ENCODE measurements around the gene FNDC1. TPM values are rescaled to one million over a fixed set of nuclear protein-coding genes. Genes with fewer than 3 reads are reported as not detected.
A peak's percentile ranks its signal among the peaks of the same experiment; 100 is the strongest.

Gene FNDC1
- total RNA-seq, 1 donor from 2014 or later: not detected

DNA sequence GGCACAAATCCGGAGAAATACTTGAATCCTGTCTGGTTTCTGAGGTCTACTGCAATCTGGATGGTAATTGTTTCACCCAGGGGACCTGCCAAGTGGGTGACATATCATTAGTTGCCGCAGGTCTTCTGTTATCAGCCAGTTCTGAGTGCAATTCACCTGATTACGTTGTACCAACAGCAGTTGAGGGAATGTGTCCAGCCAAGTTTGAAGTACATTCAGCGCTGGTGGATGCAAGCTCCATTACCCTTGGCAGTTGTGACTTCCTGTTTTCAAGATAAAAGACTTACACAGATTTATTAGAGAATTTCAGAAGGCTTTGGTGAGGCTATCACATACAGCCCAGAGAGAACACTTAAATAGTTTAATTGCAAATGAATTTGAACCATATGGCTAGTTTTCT lies 42.8 kb downstream of the FNDC1 start:
- no peak overlapping the region for H2AFZ ChIP-seq (replicated peaks)

DNA sequence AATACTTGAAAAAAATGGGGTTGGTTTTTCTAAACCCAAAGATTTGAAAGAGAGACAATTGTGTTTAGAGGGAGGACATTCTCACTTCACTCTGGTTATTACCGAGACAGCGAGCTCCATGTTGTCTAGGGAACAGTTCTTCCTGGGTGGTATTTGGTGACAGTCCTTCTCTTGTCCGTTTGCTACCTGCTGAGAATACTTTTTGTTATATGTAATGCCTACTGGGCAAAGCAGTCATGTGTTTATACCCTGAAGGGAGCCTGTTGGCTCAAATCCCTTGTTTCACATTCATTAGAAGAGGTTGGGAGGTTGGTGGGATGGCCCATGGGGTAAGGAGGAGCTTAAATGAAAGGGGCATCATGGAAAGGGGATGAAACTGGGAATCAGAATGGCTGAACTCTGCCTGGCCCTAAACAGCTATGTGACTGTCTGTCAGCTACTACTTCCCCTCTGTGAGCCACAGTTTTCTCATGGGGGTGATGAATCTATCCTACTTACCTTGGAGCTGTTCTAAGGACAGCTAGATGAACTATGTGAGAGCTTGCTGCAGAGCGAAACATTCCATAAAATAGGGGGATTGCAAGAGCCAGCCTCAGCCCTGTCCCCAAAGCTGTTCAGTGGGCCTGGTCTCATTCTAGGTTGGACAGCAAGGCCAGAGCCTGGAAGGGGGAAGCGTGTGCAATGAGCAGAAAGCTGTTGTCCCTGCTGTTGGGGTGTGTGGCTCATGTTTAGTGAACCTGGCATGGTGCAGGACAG lies 43.5 kb downstream of the FNDC1 start:
- Mint-ChIP-seq H3K27me3 (ENCODE audit: insufficient read depth, low read depth) (peaks cover 8% of the 10 kb centered on the region), H3K4me1 (peaks cover 21% of the 10 kb centered on the region), H3K9me3 (peaks cover 3% of the 10 kb centered on the region), H3K4me3 (no peak overlapping the region), H3K36me3 (no peaks in the 10 kb centered on the region), H3K27ac (peak overlapping the region; percentile 7)
- H3K27ac ChIP-seq: no peak overlapping the region
- H3K9ac ChIP-seq: no peak overlapping the region
- no peaks in the 10 kb centered on the region for H4K20me1 ChIP-seq (ENCODE audit: low read depth)
- no peaks in the 10 kb centered on the region for H3K27me3 ChIP-seq
- peaks cover 7% of the 10 kb centered on the region for H3K4me1 ChIP-seq
- no peaks in the 10 kb centered on the region for H3K36me3 ChIP-seq
- H3K4me2 ChIP-seq: peak overlapping the region; percentile 21
- H3K79me2 ChIP-seq (ENCODE audit: low read depth): no peaks in the 10 kb centered on the region
- H3F3A ChIP-seq (ENCODE audit: low read depth): no peaks in the 10 kb centered on the region
- no peak overlapping the region for H3K4me3 ChIP-seq
- no peaks in the 10 kb centered on the region for H3K9me3 ChIP-seq (ENCODE audit: low read depth)
- H2AFZ ChIP-seq (replicated peaks): peak overlapping the region; percentile 61
- TF ChIP-seq, protein P1, sequence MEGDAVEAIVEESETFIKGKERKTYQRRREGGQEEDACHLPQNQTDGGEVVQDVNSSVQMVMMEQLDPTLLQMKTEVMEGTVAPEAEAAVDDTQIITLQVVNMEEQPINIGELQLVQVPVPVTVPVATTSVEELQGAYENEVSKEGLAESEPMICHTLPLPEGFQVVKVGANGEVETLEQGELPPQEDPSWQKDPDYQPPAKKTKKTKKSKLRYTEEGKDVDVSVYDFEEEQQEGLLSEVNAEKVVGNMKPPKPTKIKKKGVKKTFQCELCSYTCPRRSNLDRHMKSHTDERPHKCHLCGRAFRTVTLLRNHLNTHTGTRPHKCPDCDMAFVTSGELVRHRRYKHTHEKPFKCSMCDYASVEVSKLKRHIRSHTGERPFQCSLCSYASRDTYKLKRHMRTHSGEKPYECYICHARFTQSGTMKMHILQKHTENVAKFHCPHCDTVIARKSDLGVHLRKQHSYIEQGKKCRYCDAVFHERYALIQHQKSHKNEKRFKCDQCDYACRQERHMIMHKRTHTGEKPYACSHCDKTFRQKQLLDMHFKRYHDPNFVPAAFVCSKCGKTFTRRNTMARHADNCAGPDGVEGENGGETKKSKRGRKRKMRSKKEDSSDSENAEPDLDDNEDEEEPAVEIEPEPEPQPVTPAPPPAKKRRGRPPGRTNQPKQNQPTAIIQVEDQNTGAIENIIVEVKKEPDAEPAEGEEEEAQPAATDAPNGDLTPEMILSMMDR (IDR thresholded peaks at IDR 0.05): no peak
- TF ChIP-seq EZH2phosphoT487 (IDR thresholded peaks at IDR 0.05): no peak
- no peak for TF ChIP-seq EZH2 (IDR thresholded peaks at IDR 0.05)
- DNase-seq (ENCODE audit: low spot score): peak; percentile 31

More for the DNA sequence above, 42.8 kb downstream of the FNDC1 start:
- no peaks in the 10 kb centered on the region for H3K9me3 ChIP-seq (ENCODE audit: low read depth)
- H3K9me3 Mint-ChIP-seq: peaks cover 3% of the 10 kb centered on the region
- no peaks in the 10 kb centered on the region for H3K36me3 ChIP-seq
- TF ChIP-seq EZH2phosphoT487 (IDR thresholded peaks at IDR 0.05): no peak
- H3K4me3 ChIP-seq: no peak overlapping the region
- H3K4me2 ChIP-seq: no peak overlapping the region
- peaks cover 7% of the 10 kb centered on the region for H3K4me1 ChIP-seq
- H3K79me2 ChIP-seq (ENCODE audit: low read depth): no peaks in the 10 kb centered on the region
- peaks cover 18% of the 10 kb centered on the region for H3K4me1 Mint-ChIP-seq
- no peaks in the 10 kb centered on the region for H3K36me3 Mint-ChIP-seq
- H3K27ac ChIP-seq: no peak overlapping the region
- peaks cover 8% of the 10 kb centered on the region for H3K27me3 Mint-ChIP-seq (ENCODE audit: insufficient read depth, low read depth)
- DNase-seq (ENCODE audit: low spot score): no peak
- no peaks in the 10 kb centered on the region for H3K27me3 ChIP-seq
- H3K27ac Mint-ChIP-seq: no peak overlapping the region
- H3K4me3 Mint-ChIP-seq: no peak overlapping the region
- H3K9ac ChIP-seq: no peak overlapping the region
- H4K20me1 ChIP-seq (ENCODE audit: low read depth): no peaks in the 10 kb centered on the region
- H3F3A ChIP-seq (ENCODE audit: low read depth): no peaks in the 10 kb centered on the region

DNA sequence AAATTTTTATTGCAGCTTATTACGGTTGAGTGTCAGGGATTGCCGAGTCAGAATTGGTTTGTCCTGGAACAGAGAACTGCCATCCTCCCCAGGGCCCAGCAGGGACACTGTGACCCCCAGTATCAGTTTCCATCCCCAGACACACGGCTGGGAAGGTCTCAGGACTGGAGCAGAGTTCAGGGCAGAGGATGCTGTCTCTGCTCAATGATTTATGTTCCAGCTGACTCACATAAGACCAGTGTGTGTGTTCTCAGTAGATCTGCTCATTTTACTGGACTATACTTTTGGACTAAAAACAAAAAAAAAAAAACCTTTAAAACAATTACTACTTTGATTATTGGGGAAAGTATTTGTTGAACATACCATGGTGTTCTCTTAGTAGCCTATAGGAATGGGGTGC lies 44.2 kb downstream of the FNDC1 start:
- Histone ChIP-seq H3K27me3 (no peaks in the 10 kb centered on the region), H3K9ac (no peak overlapping the region), H3K9me3 (ENCODE audit: low read depth) (no peaks in the 10 kb centered on the region), H3F3A (ENCODE audit: low read depth) (no peaks in the 10 kb centered on the region), H3K27ac (no peak overlapping the region), H2AFZ (replicated peaks) (no peak overlapping the region), H4K20me1 (ENCODE audit: low read depth) (no peaks in the 10 kb centered on the region), H3K4me1 (peaks cover 7% of the 10 kb centered on the region), H3K4me2 (no peak overlapping the region), H3K4me3 (no peak overlapping the region), H3K79me2 (ENCODE audit: low read depth) (no peaks in the 10 kb centered on the region), H3K36me3 (no peaks in the 10 kb centered on the region)
- Mint-ChIP-seq H3K27me3 (ENCODE audit: insufficient read depth, low read depth) (peaks cover 8% of the 10 kb centered on the region), H3K4me3 (no peak overlapping the region), H3K9me3 (peaks cover 3% of the 10 kb centered on the region), H3K4me1 (peaks cover 21% of the 10 kb centered on the region), H3K27ac (no peak overlapping the region), H3K36me3 (no peaks in the 10 kb centered on the region)
- no peak for DNase-seq (ENCODE audit: low spot score)
- TF ChIP-seq, protein P1 (IDR thresholded peaks at IDR 0.05): no peak
- TF ChIP-seq EZH2 (IDR thresholded peaks at IDR 0.05): no peak
- no peak for TF ChIP-seq EZH2phosphoT487 (IDR thresholded peaks at IDR 0.05)

DNA sequence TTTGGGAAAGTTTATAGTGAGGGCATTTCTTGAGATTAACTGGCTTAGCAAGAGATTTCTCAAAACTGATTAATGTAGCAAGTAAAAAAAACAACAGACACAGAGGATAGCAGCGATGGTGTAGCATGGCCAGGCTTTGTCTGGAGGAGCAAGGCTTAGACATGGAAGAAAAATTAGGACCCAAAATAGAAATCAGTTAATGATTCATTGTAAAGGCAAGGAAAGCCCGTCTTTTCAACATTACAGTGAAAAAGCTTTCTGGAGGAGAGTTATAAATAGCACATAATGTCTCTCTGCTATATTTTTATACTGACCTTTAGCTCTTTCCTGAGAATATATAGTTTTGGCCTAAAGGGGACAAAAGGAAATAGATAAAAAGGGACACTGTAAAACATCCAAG lies 45.1 kb downstream of the FNDC1 start:
- H3K9me3 Mint-ChIP-seq: peaks cover 3% of the 10 kb centered on the region
- no peak overlapping the region for H2AFZ ChIP-seq (replicated peaks)
- H3K27me3 ChIP-seq: no peaks in the 10 kb centered on the region
- no peaks in the 10 kb centered on the region for H3K36me3 ChIP-seq
- TF ChIP-seq EZH2phosphoT487 (IDR thresholded peaks at IDR 0.05) (no peak), EZH2 (IDR thresholded peaks at IDR 0.05) (no peak)
- TF ChIP-seq, protein P1 (IDR thresholded peaks at IDR 0.05): no peak
- no peaks in the 10 kb centered on the region for H3K9me3 ChIP-seq (ENCODE audit: low read depth)
- H3K27ac ChIP-seq: no peak overlapping the region
- no peaks in the 10 kb centered on the region for H4K20me1 ChIP-seq (ENCODE audit: low read depth)
- no peaks in the 10 kb centered on the region for H3K79me2 ChIP-seq (ENCODE audit: low read depth)
- H3K4me1 ChIP-seq: peaks cover 7% of the 10 kb centered on the region
- no peak overlapping the region for H3K4me2 ChIP-seq
- H3K36me3 Mint-ChIP-seq: no peaks in the 10 kb centered on the region
- no peak overlapping the region for H3K4me3 Mint-ChIP-seq
- H3K27me3 Mint-ChIP-seq (ENCODE audit: insufficient read depth, low read depth): peaks cover 8% of the 10 kb centered on the region
- no peak overlapping the region for H3K9ac ChIP-seq
- H3K4me3 ChIP-seq: no peak overlapping the region
- no peak for DNase-seq (ENCODE audit: low spot score)
- H3K4me1 Mint-ChIP-seq: peaks cover 21% of the 10 kb centered on the region
- H3K27ac Mint-ChIP-seq: no peak overlapping the region
- no peaks in the 10 kb centered on the region for H3F3A ChIP-seq (ENCODE audit: low read depth)

Data from neural progenitor cell (in vitro differentiated cells).